ENCODE data around the gene ADORA2A.
A peak's percentile ranks its signal among the peaks of the same experiment; 100 is the strongest.

The ADORA2A gene

GRCh38 chr22:24457894-24458420 is 30.6 kb downstream of the ADORA2A start:
- no peaks in the 10 kb centered on the region for H3K9me3 Mint-ChIP-seq
- no peak overlapping the region for H3K27ac Mint-ChIP-seq
- H3K36me3 Mint-ChIP-seq (ENCODE audit: low read depth): no peaks in the 10 kb centered on the region
- no peak overlapping the region for H3K4me3 Mint-ChIP-seq
- H3K27me3 Mint-ChIP-seq (ENCODE audit: low read depth): peaks cover 8% of the 10 kb centered on the region
- peaks cover 11% of the 10 kb centered on the region for H3K4me1 Mint-ChIP-seq (ENCODE audit: low read depth)

- H3K4me3 Mint-ChIP-seq: no peak overlapping the region
- no peaks in the 10 kb centered on the region for H3K27me3 Mint-ChIP-seq (ENCODE audit: low read depth)
- H3K9me3 Mint-ChIP-seq: no peaks in the 10 kb centered on the region
- H3K36me3 Mint-ChIP-seq (ENCODE audit: low read depth): no peaks in the 10 kb centered on the region
- H3K4me1 Mint-ChIP-seq (ENCODE audit: low read depth): peaks cover 11% of the 10 kb centered on the region
- no peak overlapping the region for H3K27ac Mint-ChIP-seq
Observed at GRCh38 chr22:24459911-24460310, 32.5 kb downstream of the ADORA2A start.

GRCh38 chr22:24460418-24461089 is 33.2 kb downstream of the ADORA2A start:
- no peaks in the 10 kb centered on the region for H3K27me3 Mint-ChIP-seq (ENCODE audit: low read depth)
- peak overlapping the region; percentile 1 for H3K27ac Mint-ChIP-seq
- no peaks in the 10 kb centered on the region for H3K9me3 Mint-ChIP-seq
- no peaks in the 10 kb centered on the region for H3K36me3 Mint-ChIP-seq (ENCODE audit: low read depth)
- H3K4me3 Mint-ChIP-seq: peak overlapping the region; percentile 5
- peaks cover 11% of the 10 kb centered on the region for H3K4me1 Mint-ChIP-seq (ENCODE audit: low read depth)

GRCh38 chr22:24463071-24463760 is 35.8 kb downstream of the ADORA2A start:
- peaks cover 11% of the 10 kb centered on the region for H3K4me1 Mint-ChIP-seq (ENCODE audit: low read depth)
- H3K27me3 Mint-ChIP-seq (ENCODE audit: low read depth): no peaks in the 10 kb centered on the region
- no peak overlapping the region for H3K27ac Mint-ChIP-seq
- H3K9me3 Mint-ChIP-seq: no peaks in the 10 kb centered on the region
- no peaks in the 10 kb centered on the region for H3K36me3 Mint-ChIP-seq (ENCODE audit: low read depth)
- no peak overlapping the region for H3K4me3 Mint-ChIP-seq

- Mint-ChIP-seq H3K4me1 (ENCODE audit: low read depth) (peaks cover 3% of the 10 kb centered on the region), H3K27ac (no peak overlapping the region), H3K9me3 (no peaks in the 10 kb centered on the region), H3K27me3 (ENCODE audit: low read depth) (no peaks in the 10 kb centered on the region), H3K36me3 (ENCODE audit: low read depth) (no peaks in the 10 kb centered on the region), H3K4me3 (no peak overlapping the region)
Observed at GRCh38 chr22:24465566-24465965, 38.2 kb downstream of the ADORA2A start.

GRCh38 chr22:24465975-24466374 is 38.6 kb downstream of the ADORA2A start:
- H3K4me1 Mint-ChIP-seq (ENCODE audit: low read depth): no peaks in the 10 kb centered on the region
- H3K27ac Mint-ChIP-seq: no peak overlapping the region
- no peaks in the 10 kb centered on the region for H3K9me3 Mint-ChIP-seq
- no peaks in the 10 kb centered on the region for H3K36me3 Mint-ChIP-seq (ENCODE audit: low read depth)
- no peak overlapping the region for H3K4me3 Mint-ChIP-seq
- no peaks in the 10 kb centered on the region for H3K27me3 Mint-ChIP-seq (ENCODE audit: low read depth)

GRCh38 chr22:24466716-24467328 is 39.4 kb downstream of the ADORA2A start:
- no peak overlapping the region for H3K4me3 Mint-ChIP-seq
- H3K9me3 Mint-ChIP-seq: no peaks in the 10 kb centered on the region
- H3K27me3 Mint-ChIP-seq (ENCODE audit: low read depth): no peaks in the 10 kb centered on the region
- H3K36me3 Mint-ChIP-seq (ENCODE audit: low read depth): no peaks in the 10 kb centered on the region
- H3K4me1 Mint-ChIP-seq (ENCODE audit: low read depth): no peaks in the 10 kb centered on the region
- no peak overlapping the region for H3K27ac Mint-ChIP-seq

GRCh38 chr22:24467340-24467739 is 39.9 kb downstream of the ADORA2A start:
- Mint-ChIP-seq H3K4me1 (ENCODE audit: low read depth) (no peaks in the 10 kb centered on the region), H3K9me3 (no peaks in the 10 kb centered on the region), H3K27ac (no peak overlapping the region), H3K36me3 (ENCODE audit: low read depth) (no peaks in the 10 kb centered on the region), H3K4me3 (no peak overlapping the region), H3K27me3 (ENCODE audit: low read depth) (no peaks in the 10 kb centered on the region)

GRCh38 chr22:24471570-24471969 is 44.2 kb downstream of the ADORA2A start:
- Mint-ChIP-seq H3K36me3 (ENCODE audit: low read depth) (no peaks in the 10 kb centered on the region), H3K27me3 (ENCODE audit: low read depth) (peaks cover 12% of the 10 kb centered on the region), H3K4me3 (no peak overlapping the region), H3K9me3 (peaks cover 6% of the 10 kb centered on the region), H3K27ac (no peak overlapping the region), H3K4me1 (ENCODE audit: low read depth) (no peaks in the 10 kb centered on the region)

- Mint-ChIP-seq H3K9me3 (peaks cover 6% of the 10 kb centered on the region), H3K4me3 (no peak overlapping the region), H3K4me1 (ENCODE audit: low read depth) (no peaks in the 10 kb centered on the region), H3K27me3 (ENCODE audit: low read depth) (peaks cover 12% of the 10 kb centered on the region), H3K27ac (no peak overlapping the region), H3K36me3 (ENCODE audit: low read depth) (no peaks in the 10 kb centered on the region)
Observed at GRCh38 chr22:24473284-24473683, 45.9 kb downstream of the ADORA2A start.

- Mint-ChIP-seq H3K9me3 (peaks cover 6% of the 10 kb centered on the region), H3K27me3 (ENCODE audit: low read depth) (peaks cover 12% of the 10 kb centered on the region), H3K36me3 (ENCODE audit: low read depth) (no peaks in the 10 kb centered on the region), H3K4me3 (no peak overlapping the region), H3K4me1 (ENCODE audit: low read depth) (no peaks in the 10 kb centered on the region), H3K27ac (no peak overlapping the region)
Observed at GRCh38 chr22:24474221-24474620, 46.8 kb downstream of the ADORA2A start.

GRCh38 chr22:24474649-24475255 is 47.4 kb downstream of the ADORA2A start:
- no peak overlapping the region for H3K4me3 Mint-ChIP-seq
- no peak overlapping the region for H3K27ac Mint-ChIP-seq
- peaks cover 12% of the 10 kb centered on the region for H3K27me3 Mint-ChIP-seq (ENCODE audit: low read depth)
- no peaks in the 10 kb centered on the region for H3K36me3 Mint-ChIP-seq (ENCODE audit: low read depth)
- H3K9me3 Mint-ChIP-seq: peaks cover 6% of the 10 kb centered on the region
- H3K4me1 Mint-ChIP-seq (ENCODE audit: low read depth): no peaks in the 10 kb centered on the region

GRCh38 chr22:24481641-24482040 is 54.2 kb downstream of the ADORA2A start:
- no peaks in the 10 kb centered on the region for H3K9me3 Mint-ChIP-seq
- no peak overlapping the region for H3K4me3 Mint-ChIP-seq
- H3K4me1 Mint-ChIP-seq (ENCODE audit: low read depth): peaks cover 13% of the 10 kb centered on the region
- H3K36me3 Mint-ChIP-seq (ENCODE audit: low read depth): peaks cover 3% of the 10 kb centered on the region
- no peak overlapping the region for H3K27ac Mint-ChIP-seq
- H3K27me3 Mint-ChIP-seq (ENCODE audit: low read depth): peaks cover 5% of the 10 kb centered on the region

GRCh38 chr22:24482575-24482974 is 55.2 kb downstream of the ADORA2A start:
- Mint-ChIP-seq H3K4me1 (ENCODE audit: low read depth) (peaks cover 20% of the 10 kb centered on the region), H3K36me3 (ENCODE audit: low read depth) (peaks cover 3% of the 10 kb centered on the region), H3K9me3 (no peaks in the 10 kb centered on the region), H3K27me3 (ENCODE audit: low read depth) (peaks cover 5% of the 10 kb centered on the region), H3K27ac (no peak overlapping the region), H3K4me3 (no peak overlapping the region)

Data from T-helper 1 cell treated with Interleukin-12 subunit alpha and Interleukin-12 subunit beta and Interleukin-4 antibody, amounts not matched to agents 30 μg/mL and 1 μg/mL, for 36 hours (primary cell).